Panc1 (cell line): ENCODE data around the gene LMF1. TPM values are rescaled to one million over a fixed set of nuclear protein-coding genes. Genes with fewer than 3 reads are reported as not detected.
A peak's percentile ranks its signal among the peaks of the same experiment; 100 is the strongest.

Source experiments
- ATAC-seq: fragments of 200-7000 bp; cut with Tn5 transposase; 2 replicates; pipeline ENCODE4 v1.9.1; 2020; ENCODE audit warnings: mild to moderate bottlenecking, moderate library complexity
- BruUV-seq: library from RNA; stranded (reverse); fragments of 400-500 nt; replicated peaks from 2 replicates; lab custom pipeline; 2021; lab: Mats Ljungman, UMichigan
- CTCF ChIA-PET: fragments of 300-600 bp; sonication (Branson Sonifier 250); formaldehyde crosslinking; loops from one replicate; lab custom pipeline; 2022; ENCODE audit warnings: antibody characterized with exemption; lab: Charles Lee
- POLR2A ChIA-PET: fragments of 300-600 bp; sonication (Branson Sonifier 250); formaldehyde crosslinking; loops from one replicate; lab custom pipeline; 2022; ENCODE audit warnings: antibody characterized with exemption; lab: Charles Lee
- DNase-seq: peaks from one replicate; pipeline ENCODE4 v3.0.0-alpha.2; 2010; ENCODE audit warnings: low read depth, low spot score
- H3K27ac ChIP-seq: 2 replicates; pipeline ENCODE4 v1.5.1; 2011; ENCODE audit warnings: mild to moderate bottlenecking, low read length, inconsistent platforms
- H3K27me3 ChIP-seq: fragments of 200-500 bp; sonication (Bioruptor generic); 2 replicates; pipeline ENCODE4 v1.6.0; 2014; ENCODE audit warnings: low read length, inconsistent platforms; ENCODE audit not compliant: control insufficient read depth, insufficient read depth
- H3K36me3 ChIP-seq: fragments of 200-500 bp; sonication (Bioruptor generic); 2 replicates; pipeline ENCODE4 v1.5.1; 2014; ENCODE audit warnings: inconsistent platforms, mild to moderate bottlenecking, low read length, moderate library complexity; ENCODE audit not compliant: control insufficient read depth, insufficient read depth
- H3K4me1 ChIP-seq: 2 replicates; pipeline ENCODE4 v1.5.1; 2011; ENCODE audit warnings: inconsistent platforms, mild to moderate bottlenecking, low read length, moderate library complexity; ENCODE audit not compliant: control insufficient read depth, insufficient read depth
- H3K4me3 ChIP-seq, 2 experiments: 2 replicates each; pipeline ENCODE4 v1.5.1; 2011 to 2012; ENCODE audit warnings: low read depth in 2 of 2, low read length in 2 of 2, mild to moderate bottlenecking in 2 of 2, inconsistent platforms in 1 of 2, moderate library complexity in 1 of 2
- H3K9me3 ChIP-seq: fragments of 200-500 bp; sonication (Bioruptor generic); 2 replicates; pipeline ENCODE4 v1.5.1; 2014; ENCODE audit warnings: low read depth, mild to moderate bottlenecking, inconsistent platforms, low read length, moderate library complexity; ENCODE audit not compliant: control insufficient read depth, insufficient read depth
- POLR2AphosphoS5 ChIP-seq: IDR thresholded peaks from 2 replicates; pipeline ENCODE4 v1.6.1; 2012; ENCODE audit warnings: mild to moderate bottlenecking, low read depth, low read length, moderate library complexity
- SIN3A ChIP-seq: IDR thresholded peaks from 2 replicates; pipeline ENCODE4 v1.6.1; 2012; ENCODE audit warnings: low read depth, mild to moderate bottlenecking, low read length, moderate library complexity, borderline replicate concordance; ENCODE audit not compliant: insufficient read depth
- TCF7L2 ChIP-seq: IDR thresholded peaks from 2 replicates; pipeline ENCODE4 v1.6.1; 2011; ENCODE audit warnings: mild to moderate bottlenecking, low read depth, low read length, inconsistent platforms
- in situ Hi-C: cut with HindIII; loops from 2 replicates; pipeline ENCODE4 v1.10.0; 2016; ENCODE audit warnings: low sequenced_read_pairs, low pct_unique_long_range_greater_than_20kb
- intact Hi-C: fragments of 100-400 bp; cut with micrococcal nuclease; formaldehyde crosslinking; loops from one replicate; pipeline ENCODE4 v1.10.0; 2022; ENCODE audit not compliant: unreplicated experiment
- total RNA-seq: library from RNA; stranded (reverse); gene quantifications from one replicate; pipeline ENCODE4 v1.2.1, GENCODE V29; 2021; ENCODE audit not compliant: unreplicated experiment
- TF ChIP-seq, protein P1 (sequence below), 2 experiments: IDR thresholded peaks; 2 replicates each; pipeline ENCODE4 v1.6.1; 2011 to 2012; ENCODE audit warnings: low read depth in 2 of 2, control low read depth in 1 of 2, low read length in 1 of 2, mild to moderate bottlenecking in 1 of 2, moderate library complexity in 1 of 2; ENCODE audit not compliant: insufficient read depth in 1 of 2
- TF ChIP-seq, protein P2 (sequence below): fragments of 450-650 bp; IDR thresholded peaks from 2 replicates; pipeline ENCODE4 v1.5.1; 2017; ENCODE audit warnings: mild to moderate bottlenecking

Gene LMF1
- total RNA-seq, 1 experiment from 2014 or later: 24.3 TPM

DNA sequence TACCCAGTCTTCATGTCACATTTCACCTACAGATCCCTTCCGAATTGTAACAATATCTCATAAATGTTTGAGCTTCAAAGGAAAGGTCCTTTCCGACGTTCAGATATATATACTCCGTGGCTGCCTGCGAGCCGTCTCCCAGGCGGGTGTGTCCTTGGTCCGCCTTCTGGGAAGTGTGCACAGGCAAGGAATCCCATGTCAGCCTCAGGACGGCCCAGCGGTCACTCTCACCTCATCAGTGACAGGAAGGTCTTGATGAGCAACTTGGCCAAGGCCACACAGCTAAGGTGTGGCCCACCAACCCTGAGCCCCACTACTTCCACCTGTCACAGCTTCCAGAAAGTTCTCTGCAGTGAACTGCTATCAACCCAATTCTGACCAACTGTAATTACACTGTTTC is 4.3 kb downstream of the LMF1 start:
- H3K27me3 ChIP-seq: no peaks in the 10 kb centered on the region
- CTCF ChIA-PET: no interaction called here
- TF ChIP-seq TCF7L2: no peak
- no peak for TF ChIP-seq POLR2AphosphoS5
- POLR2A ChIA-PET: no interaction called here
- H3K4me3 ChIP-seq: no peak overlapping the region
- peaks cover 34% of the 10 kb centered on the region for H3K4me1 ChIP-seq
- BruUV-seq: no TSS peak
- no peak for ATAC-seq
- no peak overlapping the region for H3K27ac ChIP-seq
- peaks cover 3% of the 10 kb centered on the region; the same call in 1 of the 2 replicates for H3K9me3 ChIP-seq
- intact Hi-C loops (no loop called here), in situ Hi-C loops (no loop called here)
- no peak for DNase-seq
- H3K36me3 ChIP-seq: no peaks in the 10 kb centered on the region

DNA sequence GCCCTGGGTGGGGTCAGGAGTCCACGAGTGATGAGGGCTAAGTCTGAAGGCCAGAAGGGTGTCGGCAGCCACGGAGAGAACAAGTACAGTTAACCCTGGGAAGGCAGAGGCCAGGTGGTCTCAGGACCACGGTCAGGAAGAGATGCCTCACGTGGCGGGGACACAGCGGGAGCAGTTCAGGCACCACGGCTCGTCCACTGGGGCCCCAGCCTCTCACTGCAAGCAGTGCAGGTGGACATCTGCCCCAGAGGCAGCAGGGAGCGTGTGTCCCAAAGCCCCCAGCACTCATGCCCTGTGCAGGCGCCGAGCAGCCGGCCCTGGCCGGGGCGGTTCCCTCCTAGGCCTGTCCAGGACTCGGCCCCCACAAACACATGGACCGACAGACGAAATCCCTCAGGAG is 4.7 kb downstream of the LMF1 start:
- Histone ChIP-seq H3K27me3 (no peaks in the 10 kb centered on the region), H3K4me3 (no peak overlapping the region), H3K9me3 (peaks cover 3% of the 10 kb centered on the region; the same call in 1 of the 2 replicates), H3K27ac (no peak overlapping the region), H3K4me1 (peaks cover 34% of the 10 kb centered on the region), H3K36me3 (no peaks in the 10 kb centered on the region)
- in situ Hi-C loops: no loop called here
- ATAC-seq (no peak), DNase-seq (no peak)
- TF ChIP-seq TCF7L2 (no peak), SIN3A (no peak), POLR2AphosphoS5 (no peak)
- TF ChIP-seq, protein P1, sequence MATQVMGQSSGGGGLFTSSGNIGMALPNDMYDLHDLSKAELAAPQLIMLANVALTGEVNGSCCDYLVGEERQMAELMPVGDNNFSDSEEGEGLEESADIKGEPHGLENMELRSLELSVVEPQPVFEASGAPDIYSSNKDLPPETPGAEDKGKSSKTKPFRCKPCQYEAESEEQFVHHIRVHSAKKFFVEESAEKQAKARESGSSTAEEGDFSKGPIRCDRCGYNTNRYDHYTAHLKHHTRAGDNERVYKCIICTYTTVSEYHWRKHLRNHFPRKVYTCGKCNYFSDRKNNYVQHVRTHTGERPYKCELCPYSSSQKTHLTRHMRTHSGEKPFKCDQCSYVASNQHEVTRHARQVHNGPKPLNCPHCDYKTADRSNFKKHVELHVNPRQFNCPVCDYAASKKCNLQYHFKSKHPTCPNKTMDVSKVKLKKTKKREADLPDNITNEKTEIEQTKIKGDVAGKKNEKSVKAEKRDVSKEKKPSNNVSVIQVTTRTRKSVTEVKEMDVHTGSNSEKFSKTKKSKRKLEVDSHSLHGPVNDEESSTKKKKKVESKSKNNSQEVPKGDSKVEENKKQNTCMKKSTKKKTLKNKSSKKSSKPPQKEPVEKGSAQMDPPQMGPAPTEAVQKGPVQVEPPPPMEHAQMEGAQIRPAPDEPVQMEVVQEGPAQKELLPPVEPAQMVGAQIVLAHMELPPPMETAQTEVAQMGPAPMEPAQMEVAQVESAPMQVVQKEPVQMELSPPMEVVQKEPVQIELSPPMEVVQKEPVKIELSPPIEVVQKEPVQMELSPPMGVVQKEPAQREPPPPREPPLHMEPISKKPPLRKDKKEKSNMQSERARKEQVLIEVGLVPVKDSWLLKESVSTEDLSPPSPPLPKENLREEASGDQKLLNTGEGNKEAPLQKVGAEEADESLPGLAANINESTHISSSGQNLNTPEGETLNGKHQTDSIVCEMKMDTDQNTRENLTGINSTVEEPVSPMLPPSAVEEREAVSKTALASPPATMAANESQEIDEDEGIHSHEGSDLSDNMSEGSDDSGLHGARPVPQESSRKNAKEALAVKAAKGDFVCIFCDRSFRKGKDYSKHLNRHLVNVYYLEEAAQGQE (IDR thresholded peaks at IDR 0.05; ENCODE audit: insufficient read depth in 1 of 2, low read depth in 2 of 2, low read length in 1 of 2): no peak
- TF ChIP-seq, protein P2, sequence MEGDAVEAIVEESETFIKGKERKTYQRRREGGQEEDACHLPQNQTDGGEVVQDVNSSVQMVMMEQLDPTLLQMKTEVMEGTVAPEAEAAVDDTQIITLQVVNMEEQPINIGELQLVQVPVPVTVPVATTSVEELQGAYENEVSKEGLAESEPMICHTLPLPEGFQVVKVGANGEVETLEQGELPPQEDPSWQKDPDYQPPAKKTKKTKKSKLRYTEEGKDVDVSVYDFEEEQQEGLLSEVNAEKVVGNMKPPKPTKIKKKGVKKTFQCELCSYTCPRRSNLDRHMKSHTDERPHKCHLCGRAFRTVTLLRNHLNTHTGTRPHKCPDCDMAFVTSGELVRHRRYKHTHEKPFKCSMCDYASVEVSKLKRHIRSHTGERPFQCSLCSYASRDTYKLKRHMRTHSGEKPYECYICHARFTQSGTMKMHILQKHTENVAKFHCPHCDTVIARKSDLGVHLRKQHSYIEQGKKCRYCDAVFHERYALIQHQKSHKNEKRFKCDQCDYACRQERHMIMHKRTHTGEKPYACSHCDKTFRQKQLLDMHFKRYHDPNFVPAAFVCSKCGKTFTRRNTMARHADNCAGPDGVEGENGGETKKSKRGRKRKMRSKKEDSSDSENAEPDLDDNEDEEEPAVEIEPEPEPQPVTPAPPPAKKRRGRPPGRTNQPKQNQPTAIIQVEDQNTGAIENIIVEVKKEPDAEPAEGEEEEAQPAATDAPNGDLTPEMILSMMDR: no peak
- intact Hi-C loops: no loop called here
- ChIA-PET POLR2A (no interaction called here), CTCF (no interaction called here)
- BruUV-seq: no TSS peak

DNA sequence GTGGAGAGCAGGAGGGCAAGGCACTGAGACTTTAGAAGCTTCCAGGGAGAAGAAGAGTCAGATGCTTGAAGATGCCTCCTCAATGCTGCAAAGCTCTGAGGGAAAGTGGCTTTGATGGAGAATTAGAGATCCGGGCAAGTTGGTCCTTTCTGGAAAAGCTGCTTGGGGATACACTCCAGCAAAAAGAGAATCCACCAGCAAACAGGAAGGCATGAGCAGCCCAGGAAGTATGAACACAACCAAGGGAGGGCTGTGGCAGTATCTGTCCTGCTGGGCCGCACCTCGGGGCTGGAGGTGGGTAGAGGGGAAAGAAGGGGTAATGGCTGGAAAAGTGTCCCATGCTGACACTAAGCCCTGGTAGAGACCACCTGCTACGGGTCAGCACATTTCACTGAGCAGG is 5.3 kb downstream of the LMF1 start:
- in situ Hi-C loops: no loop called here
- CTCF ChIA-PET: no interaction called here

More for the DNA sequence above, 5.3 kb downstream of the LMF1 start:
- peak overlapping the region; percentile 71; the same call in 1 of the 2 replicates for H3K27ac ChIP-seq
- H3K27me3 ChIP-seq: no peaks in the 10 kb centered on the region
- intact Hi-C loops: no loop called here
- peaks cover 34% of the 10 kb centered on the region for H3K4me1 ChIP-seq
- no peaks in the 10 kb centered on the region for H3K36me3 ChIP-seq
- POLR2A ChIA-PET: no interaction called here
- ATAC-seq (no peak), DNase-seq (no peak)
- TF ChIP-seq SIN3A (no peak), TCF7L2 (no peak), POLR2AphosphoS5 (no peak)
- TF ChIP-seq, protein P2: no peak
- TF ChIP-seq, protein P1 (IDR thresholded peaks at IDR 0.05; ENCODE audit: insufficient read depth in 1 of 2, low read depth in 2 of 2, low read length in 1 of 2): no peak
- peaks cover 3% of the 10 kb centered on the region; the same call in 1 of the 2 replicates for H3K9me3 ChIP-seq
- no peak overlapping the region for H3K4me3 ChIP-seq
- no TSS peak for BruUV-seq
